GM18867 (cell line): Measurements from ENCODE around the gene ALDH1L1.

Source experiments
- ATAC-seq: cut with Tn5 transposase; IDR thresholded peaks from one replicate; pipeline ENCODE4 v1.9.1; 2021; ENCODE audit warnings: mild to moderate bottlenecking, moderate library complexity; ENCODE audit not compliant: unreplicated experiment

ALDH1L1 gene

GRCh38 chr3:126197343-126197742 is 17.0 kb upstream of the ALDH1L1 start:
- ATAC-seq, result no peak

- ATAC-seq, result no peak
Measured at GRCh38 chr3:126194713-126195305, 14.4 kb upstream of the ALDH1L1 start.

- no peak for ATAC-seq
Measured at GRCh38 chr3:126191246-126191645, 10.9 kb upstream of the ALDH1L1 start.

- ATAC-seq, result no peak
Measured at GRCh38 chr3:126187920-126188319, 7.5 kb upstream of the ALDH1L1 start.

- no peak for ATAC-seq
Measured at GRCh38 chr3:126186749-126187148, 6.4 kb upstream of the ALDH1L1 start.

- no peak for ATAC-seq
Measured at GRCh38 chr3:126186271-126186670, 5.9 kb upstream of the ALDH1L1 start.

GRCh38 chr3:126184465-126185000 is 4.1 kb upstream of the ALDH1L1 start:
- ATAC-seq, result no peak

GRCh38 chr3:126181398-126181725 is 976 bp upstream of the ALDH1L1 start:
- ATAC-seq, result no peak

GRCh38 chr3:126179825-126180476 is 435 bp downstream of the ALDH1L1 start:
- ATAC-seq, result no peak

- no peak for ATAC-seq
Measured at GRCh38 chr3:126170073-126170777, 10.2 kb downstream of the ALDH1L1 start.

- no peak for ATAC-seq
Measured at GRCh38 chr3:126167566-126167965, 12.8 kb downstream of the ALDH1L1 start.

GRCh38 chr3:126166009-126166408 is 14.4 kb downstream of the ALDH1L1 start:
- ATAC-seq, result no peak

- ATAC-seq, result no peak
Measured at GRCh38 chr3:126161309-126161708, 19.1 kb downstream of the ALDH1L1 start.

- no peak for ATAC-seq
Measured at GRCh38 chr3:126160243-126161210, 19.9 kb downstream of the ALDH1L1 start.

- ATAC-seq, result no peak
Measured at GRCh38 chr3:126159476-126159875, 20.9 kb downstream of the ALDH1L1 start.

GRCh38 chr3:126158912-126159454 is 21.4 kb downstream of the ALDH1L1 start:
- ATAC-seq, result no peak

- ATAC-seq, result no peak
Measured at GRCh38 chr3:126158016-126158911, 22.1 kb downstream of the ALDH1L1 start.

- ATAC-seq, result no peak
Measured at GRCh38 chr3:126157083-126157768, 23.2 kb downstream of the ALDH1L1 start.

GRCh38 chr3:126156468-126156867 is 23.9 kb downstream of the ALDH1L1 start:
- ATAC-seq, result no peak
